SK-N-SH (cell line): Measurements from ENCODE around the gene TSHZ3.

Source experiments
- EP300 ChIP-seq, 2 experiments: IDR thresholded peaks; 2 replicates each; pipeline versions ENCODE4 v1.4.0 to v1.6.1; 2012; ENCODE audit warnings: borderline replicate concordance in 1 of 2, low read depth in 1 of 2, low read length in 1 of 2
- NRF1 ChIP-seq: IDR thresholded peaks from 2 replicates; pipeline ENCODE4 v1.6.1; 2012; ENCODE audit warnings: low read depth, mild to moderate bottlenecking, low read length
- POLR2AphosphoS5 ChIP-seq: IDR thresholded peaks from 2 replicates; pipeline ENCODE4 v1.6.1; 2012; ENCODE audit warnings: low read depth, low read length
- SMC3 ChIP-seq: IDR thresholded peaks from 2 replicates; pipeline ENCODE4 v1.6.1; 2012; ENCODE audit warnings: low read depth, low read length, improper control_type of control experiment
- TF ChIP-seq, protein P1 (sequence below): IDR thresholded peaks from 2 replicates; pipeline ENCODE4 v1.4.0; 2012; ENCODE audit warnings: low read depth, borderline replicate concordance

DNA sequence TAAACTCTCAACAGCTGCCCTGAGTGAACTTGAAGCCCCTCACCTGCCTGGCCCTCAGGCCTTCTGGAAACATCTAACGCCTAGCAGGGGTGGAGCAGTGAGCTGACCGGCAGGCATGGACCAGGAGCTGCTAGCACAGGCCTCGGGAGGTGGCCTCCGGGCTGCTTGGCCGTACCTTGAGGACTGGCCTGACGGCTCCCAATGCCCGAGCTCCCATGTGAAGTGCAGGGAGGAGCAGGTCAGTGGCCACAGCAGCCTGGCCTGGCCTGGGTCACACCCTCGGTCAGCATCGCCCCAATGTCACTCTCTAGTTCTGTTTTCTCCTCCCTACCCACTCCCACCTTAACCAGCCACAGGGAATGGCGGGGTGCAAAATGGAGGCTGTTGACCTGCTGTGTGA lies 19.0 kb downstream of the TSHZ3 start:
- TF ChIP-seq EP300 (IDR thresholded peaks at IDR 0.05; ENCODE audit: borderline replicate concordance in 1 of 2, low read depth in 1 of 2, low read length in 1 of 2) (no peak), SMC3 (no peak), NRF1 (no peak), POLR2AphosphoS5 (no peak)
- TF ChIP-seq, protein P1, sequence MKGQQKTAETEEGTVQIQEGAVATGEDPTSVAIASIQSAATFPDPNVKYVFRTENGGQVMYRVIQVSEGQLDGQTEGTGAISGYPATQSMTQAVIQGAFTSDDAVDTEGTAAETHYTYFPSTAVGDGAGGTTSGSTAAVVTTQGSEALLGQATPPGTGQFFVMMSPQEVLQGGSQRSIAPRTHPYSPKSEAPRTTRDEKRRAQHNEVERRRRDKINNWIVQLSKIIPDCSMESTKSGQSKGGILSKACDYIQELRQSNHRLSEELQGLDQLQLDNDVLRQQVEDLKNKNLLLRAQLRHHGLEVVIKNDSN = no peak
